HEK293T (cell line): Measurements from ENCODE around the gene ENKD1.

Experiments
- ARNT ChIP-seq: fragments of 450-650 bp; IDR thresholded peaks from 2 replicates; pipeline ENCODE4 v1.6.1; 2017; ENCODE audit warnings: mild to moderate bottlenecking
- BHLHE40 ChIP-seq: fragments of 450-650 bp; IDR thresholded peaks from 2 replicates; pipeline ENCODE4 v1.6.1; 2016; ENCODE audit warnings: mild to moderate bottlenecking, moderate library complexity, borderline replicate concordance
- CTBP1 ChIP-seq: fragments of 450-650 bp; IDR thresholded peaks from 2 replicates; pipeline ENCODE4 v1.6.1; 2016; ENCODE audit warnings: borderline replicate concordance
- ELF4 ChIP-seq: fragments of 450-650 bp; IDR thresholded peaks from 2 replicates; pipeline ENCODE4 v1.6.1; 2017; ENCODE audit warnings: antibody characterized with exemption
- FOXK2 ChIP-seq: fragments of 450-650 bp; IDR thresholded peaks from 2 replicates; pipeline ENCODE4 v1.6.1; 2016; ENCODE audit warnings: mild to moderate bottlenecking
- FOXM1 ChIP-seq: fragments of 450-650 bp; IDR thresholded peaks from 2 replicates; pipeline ENCODE4 v1.6.1; 2017; ENCODE audit warnings: mild to moderate bottlenecking, borderline replicate concordance
- HDGF ChIP-seq: fragments of 450-650 bp; IDR thresholded peaks from 2 replicates; pipeline ENCODE4 v1.6.1; 2017; ENCODE audit warnings: antibody characterized with exemption, borderline replicate concordance
- NFRKB ChIP-seq: fragments of 450-650 bp; IDR thresholded peaks from 2 replicates; pipeline ENCODE4 v1.6.1; 2016; ENCODE audit warnings: mild to moderate bottlenecking, moderate library complexity
- PKNOX1 ChIP-seq: fragments of 450-650 bp; IDR thresholded peaks from 2 replicates; pipeline ENCODE4 v1.6.1; 2016
- SP1 ChIP-seq: fragments of 450-650 bp; IDR thresholded peaks from 2 replicates; pipeline ENCODE4 v1.6.1; 2017
- SUZ12 ChIP-seq: fragments of 450-650 bp; IDR thresholded peaks from 2 replicates; pipeline ENCODE4 v1.6.1; 2016; ENCODE audit warnings: mild to moderate bottlenecking
- TARDBP ChIP-seq: fragments of 450-650 bp; IDR thresholded peaks from 2 replicates; pipeline ENCODE4 v1.6.1; 2016

- TF ChIP-seq ELF4 (no peak), NFRKB (no peak), FOXK2 (no peak), CTBP1 (no peak), FOXM1 (no peak), SUZ12 (no peak), SP1 (no peak), ARNT (no peak), BHLHE40 (no peak), PKNOX1 (no peak), TARDBP (no peak), HDGF (no peak)
Measured at GRCh38 chr16:67709050-67709449, 42.5 kb upstream of the ENKD1 start.
